A549 (cell line): Measurements from ENCODE around the gene PPP1R9A. TPM values are rescaled to one million over a fixed set of nuclear protein-coding genes. Genes with fewer than 3 reads are reported as not detected.
A peak's percentile ranks its signal among the peaks of the same experiment; 100 is the strongest.

ENCODE experiments used
- ATAC-seq, 2 experiments: fragments of 200-7000 bp in 1 of 2; fragments of >200 bp in 1 of 2; cut with Nextera tagmentation in 1 of 2; cut with Tn5 transposase in 1 of 2; 3 replicates each; pipeline versions ENCODE4 v1.8.0 to v1.9.1; 2018 to 2020; ENCODE audit warnings: mild to moderate bottlenecking in 1 of 2, moderate library complexity in 1 of 2
- CTCF ChIA-PET: fragments of 300-600 bp; sonication (Branson Sonifier 250); formaldehyde crosslinking; extraction: SDS; loops from one replicate; lab custom pipeline; 2021; ENCODE audit warnings: antibody characterized with exemption, inconsistent platforms; lab: Yijun Ruan, JAX
- POLR2A ChIA-PET: fragments of 350-600 bp; formaldehyde crosslinking; extraction: SDS; loops from one replicate; lab custom pipeline; 2021; ENCODE audit warnings: antibody characterized with exemption, inconsistent platforms; lab: Yijun Ruan, JAX
- DNase-seq, 2 experiments: peaks; one replicate each; pipeline versions ENCODE4 v3.0.0 to v3.0.0-alpha.2; 2011 to 2016; ENCODE audit warnings: low read depth in 1 of 2, low spot score in 1 of 2
- FAIRE-seq: peaks from 2 replicates; lab custom pipeline; 2011; peaks lifted over from hg19 to GRCh38; lab: Jason Lieb, UNC
- H3K27ac ChIP-seq, 2 experiments: fragments of >200 bp; sonication (Bioruptor Twin); formaldehyde crosslinking; 3 replicates each; pipeline ENCODE4 v1.5.1; 2016 to 2017
- H3K4me1 ChIP-seq: fragments of >200 bp; sonication (Bioruptor Twin); formaldehyde crosslinking; 3 replicates; pipeline ENCODE4 v1.6.1; 2016
- H3K4me2 ChIP-seq: fragments of >200 bp; sonication (Bioruptor Twin); formaldehyde crosslinking; 3 replicates; pipeline ENCODE4 v1.6.1; 2016
- H3K4me3 ChIP-seq: fragments of >200 bp; sonication (Bioruptor Twin); formaldehyde crosslinking; 3 replicates; pipeline ENCODE4 v1.5.1; 2016
- H3K9me3 ChIP-seq: fragments of >200 bp; sonication (Bioruptor Twin); formaldehyde crosslinking; 3 replicates; pipeline ENCODE4 v1.6.1; 2016
- CEBPB ChIP-seq, 2 experiments: fragments of >200 bp in 1 of 2; sonication (Bioruptor Twin) in 1 of 2; formaldehyde crosslinking in 1 of 2; IDR thresholded peaks; 2 replicates each; pipeline ENCODE4 v1.6.1; 2012 to 2016
- EHMT2 ChIP-seq: fragments of 200-600 bp; sonication (generic); IDR thresholded peaks from 2 replicates; pipeline ENCODE4 v1.6.1; 2016; ENCODE audit warnings: antibody characterized with exemption, low read depth, mild to moderate bottlenecking, moderate library complexity
- FOSB ChIP-seq: fragments of 250-450 bp; sonication (Bioruptor Pico); IDR thresholded peaks from 2 replicates; pipeline ENCODE4 v1.5.0; 2020; ENCODE audit warnings: mild to moderate bottlenecking, moderate library complexity
- GATA3 ChIP-seq: IDR thresholded peaks from 2 replicates; pipeline ENCODE4 v1.6.1; 2012; ENCODE audit warnings: borderline replicate concordance
- HOXB5 ChIP-seq: fragments of 250-450 bp; sonication (Bioruptor Pico); IDR thresholded peaks from 2 replicates; pipeline ENCODE4 v1.5.0; 2020; ENCODE audit warnings: mild to moderate bottlenecking, moderate library complexity
- KDM1A ChIP-seq: fragments of 200-600 bp; sonication (generic); IDR thresholded peaks from 2 replicates; pipeline ENCODE4 v1.6.1; 2016; ENCODE audit warnings: low read depth, mild to moderate bottlenecking
- KDM5A ChIP-seq: fragments of 200-600 bp; sonication (generic); IDR thresholded peaks from 2 replicates; pipeline ENCODE4 v1.6.1; 2016; ENCODE audit warnings: antibody characterized with exemption, mild to moderate bottlenecking
- MAZ ChIP-seq: fragments of 150-350 bp; IDR thresholded peaks from 2 replicates; pipeline ENCODE4 v1.6.1; 2014; ENCODE audit warnings: antibody characterized with exemption, low read depth, low read length, borderline replicate concordance
- MYC ChIP-seq: IDR thresholded peaks from 2 replicates; pipeline ENCODE4 v1.6.1; 2012; ENCODE audit warnings: mild to moderate bottlenecking, inconsistent platforms, low read length, improper control_type of control experiment, borderline replicate concordance
- POLR2A ChIP-seq: IDR thresholded peaks from 2 replicates; pipeline ENCODE4 v1.6.1; 2012; ENCODE audit warnings: mild to moderate bottlenecking, low read length
- RARB ChIP-seq: fragments of 250-450 bp; sonication (Bioruptor Pico); IDR thresholded peaks from 2 replicates; pipeline ENCODE4 v1.8.0; 2021; ENCODE audit warnings: mild to moderate bottlenecking, moderate library complexity
- RNF2 ChIP-seq: fragments of 200-600 bp; sonication (generic); IDR thresholded peaks from 2 replicates; pipeline ENCODE4 v1.6.1; 2016; ENCODE audit warnings: low read depth, mild to moderate bottlenecking, antibody characterized with exemption, moderate library complexity, borderline replicate concordance
- SMC3 ChIP-seq: fragments of >200 bp; sonication (Bioruptor Twin); formaldehyde crosslinking; IDR thresholded peaks from 3 replicates; pipeline ENCODE4 v1.6.1; 2018; ENCODE audit warnings: inconsistent platforms
- ZFP36 ChIP-seq: fragments of 450-650 bp; IDR thresholded peaks from 2 replicates; pipeline ENCODE4 v1.6.1; 2014; ENCODE audit warnings: borderline replicate concordance; ENCODE audit not compliant: partially characterized antibody
- ZNF302 ChIP-seq: fragments of 250-450 bp; sonication (Bioruptor Pico); IDR thresholded peaks from 2 replicates; pipeline ENCODE4 v1.9.0; 2021; ENCODE audit warnings: inconsistent platforms, mild to moderate bottlenecking, moderate library complexity
- ZSCAN20 ChIP-seq: fragments of 250-450 bp; sonication (Bioruptor Pico); IDR thresholded peaks from 2 replicates; pipeline ENCODE4 v1.8.0; 2022; ENCODE audit warnings: mild to moderate bottlenecking, moderate library complexity
- WGBS: methylation state at CpG from one replicate; pipeline ENCODE4 v1.1.6; 2017; ENCODE audit errors: missing lambda C conversion rate; 5-methylcytosine and 5-hydroxymethylcytosine counted together
- polyA plus RNA-seq, 4 experiments: library from polyadenylated mRNA; depleted of rRNA in 3 of 4; stranded (reverse); fragments of >200 nt; fragmentation: RNase III in 1 of 4; extraction: RNeasy Plus Mini Kit Qiagen cat#74134 plus additional on column Dnase treatment in 1 of 4; gene quantifications; 2 replicates in 3 of 4; 3 replicates in 1 of 4; pipeline ENCODE4 v1.2.3, GENCODE V29; 2011 to 2017
- TF ChIP-seq, protein P1 (sequence below): fragments of 200-600 bp; sonication (generic); IDR thresholded peaks from 2 replicates; pipeline ENCODE4 v1.6.1; 2016; ENCODE audit warnings: antibody characterized with exemption, mild to moderate bottlenecking, moderate library complexity
- TF ChIP-seq, protein P2 (sequence below): fragments of 150-350 bp; IDR thresholded peaks from 2 replicates; pipeline ENCODE4 v1.6.1; 2014; ENCODE audit warnings: low read depth, mild to moderate bottlenecking, low read length
- TF ChIP-seq, protein P3 (sequence below): IDR thresholded peaks from 2 replicates; pipeline ENCODE4 v1.6.1; 2012
- TF ChIP-seq, protein P4 (sequence below): fragments of >200 bp; sonication (Bioruptor Twin); formaldehyde crosslinking; IDR thresholded peaks from 2 replicates; pipeline ENCODE4 v1.6.1; 2016
- TF ChIP-seq, protein P5 (sequence below): fragments of 250-450 bp; sonication (Bioruptor Pico); IDR thresholded peaks from 2 replicates; pipeline ENCODE4 v1.5.0; 2021; ENCODE audit warnings: mild to moderate bottlenecking, moderate library complexity, borderline replicate concordance
- TF ChIP-seq, protein P6 (sequence below): fragments of 250-450 bp; sonication (Bioruptor Pico); IDR thresholded peaks from 2 replicates; pipeline ENCODE4 v1.5.0; 2020; ENCODE audit warnings: low read depth, mild to moderate bottlenecking, moderate library complexity

PPP1R9A gene
- polyA plus RNA-seq, 2 of the 4 experiments (the other 2 are of a cell fraction) = 5.0 to 18.7 TPM

DNA sequence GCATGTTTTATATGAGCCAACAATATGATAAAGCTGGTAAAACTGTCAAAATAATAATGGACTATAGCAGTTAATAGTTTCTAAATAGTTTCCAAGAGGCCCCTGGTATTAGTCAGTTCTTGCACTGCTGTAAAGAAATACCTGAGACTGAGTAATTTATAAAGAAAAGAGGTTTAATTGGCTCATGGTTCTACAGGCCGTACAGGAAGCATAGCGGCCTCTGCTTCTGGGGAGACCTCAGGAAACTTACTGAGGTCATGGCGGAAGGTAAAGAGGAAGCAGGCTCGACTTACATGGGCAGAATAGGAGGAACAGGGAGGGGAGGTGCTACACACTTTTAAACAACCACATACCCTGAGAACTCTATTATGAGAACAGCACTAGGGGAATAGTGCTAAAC lies 104.6 kb downstream of the PPP1R9A start:
- WGBS = 58% methylated on average over 4 of the region's 4 CpGs
- Histone ChIP-seq H3K4me1 (peaks cover 22% of the 10 kb centered on the region), H3K4me2 (peak overlapping the region; percentile 68), H3K9me3 (no peaks in the 10 kb centered on the region), H3K27ac (peak overlapping the region; percentile 56 to 80), H3K4me3 (no peak overlapping the region)
- CTCF ChIA-PET = no interaction called here
- TF ChIP-seq HOXB5 (CRISPR knock-in tag) (no peak), CEBPB (IDR thresholded peaks at IDR 0.05) (no peak)
- TF ChIP-seq, protein P1, sequence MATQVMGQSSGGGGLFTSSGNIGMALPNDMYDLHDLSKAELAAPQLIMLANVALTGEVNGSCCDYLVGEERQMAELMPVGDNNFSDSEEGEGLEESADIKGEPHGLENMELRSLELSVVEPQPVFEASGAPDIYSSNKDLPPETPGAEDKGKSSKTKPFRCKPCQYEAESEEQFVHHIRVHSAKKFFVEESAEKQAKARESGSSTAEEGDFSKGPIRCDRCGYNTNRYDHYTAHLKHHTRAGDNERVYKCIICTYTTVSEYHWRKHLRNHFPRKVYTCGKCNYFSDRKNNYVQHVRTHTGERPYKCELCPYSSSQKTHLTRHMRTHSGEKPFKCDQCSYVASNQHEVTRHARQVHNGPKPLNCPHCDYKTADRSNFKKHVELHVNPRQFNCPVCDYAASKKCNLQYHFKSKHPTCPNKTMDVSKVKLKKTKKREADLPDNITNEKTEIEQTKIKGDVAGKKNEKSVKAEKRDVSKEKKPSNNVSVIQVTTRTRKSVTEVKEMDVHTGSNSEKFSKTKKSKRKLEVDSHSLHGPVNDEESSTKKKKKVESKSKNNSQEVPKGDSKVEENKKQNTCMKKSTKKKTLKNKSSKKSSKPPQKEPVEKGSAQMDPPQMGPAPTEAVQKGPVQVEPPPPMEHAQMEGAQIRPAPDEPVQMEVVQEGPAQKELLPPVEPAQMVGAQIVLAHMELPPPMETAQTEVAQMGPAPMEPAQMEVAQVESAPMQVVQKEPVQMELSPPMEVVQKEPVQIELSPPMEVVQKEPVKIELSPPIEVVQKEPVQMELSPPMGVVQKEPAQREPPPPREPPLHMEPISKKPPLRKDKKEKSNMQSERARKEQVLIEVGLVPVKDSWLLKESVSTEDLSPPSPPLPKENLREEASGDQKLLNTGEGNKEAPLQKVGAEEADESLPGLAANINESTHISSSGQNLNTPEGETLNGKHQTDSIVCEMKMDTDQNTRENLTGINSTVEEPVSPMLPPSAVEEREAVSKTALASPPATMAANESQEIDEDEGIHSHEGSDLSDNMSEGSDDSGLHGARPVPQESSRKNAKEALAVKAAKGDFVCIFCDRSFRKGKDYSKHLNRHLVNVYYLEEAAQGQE = no peak
- TF ChIP-seq, protein P2, sequence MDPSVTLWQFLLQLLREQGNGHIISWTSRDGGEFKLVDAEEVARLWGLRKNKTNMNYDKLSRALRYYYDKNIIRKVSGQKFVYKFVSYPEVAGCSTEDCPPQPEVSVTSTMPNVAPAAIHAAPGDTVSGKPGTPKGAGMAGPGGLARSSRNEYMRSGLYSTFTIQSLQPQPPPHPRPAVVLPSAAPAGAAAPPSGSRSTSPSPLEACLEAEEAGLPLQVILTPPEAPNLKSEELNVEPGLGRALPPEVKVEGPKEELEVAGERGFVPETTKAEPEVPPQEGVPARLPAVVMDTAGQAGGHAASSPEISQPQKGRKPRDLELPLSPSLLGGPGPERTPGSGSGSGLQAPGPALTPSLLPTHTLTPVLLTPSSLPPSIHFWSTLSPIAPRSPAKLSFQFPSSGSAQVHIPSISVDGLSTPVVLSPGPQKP = no peak
- FAIRE-seq (no peak), ATAC-seq (peak in 1 of 2 experiments; percentile 69; a peak in 3 of 6 replicates), DNase-seq (peak in 1 of 2 experiments; percentile 20)
- POLR2A ChIA-PET = interaction anchor here (1.0 kb wide), 1 partner anchor 355 kb away, joined by 3 read pairs; no protein-coding TSS in a partner anchor

DNA sequence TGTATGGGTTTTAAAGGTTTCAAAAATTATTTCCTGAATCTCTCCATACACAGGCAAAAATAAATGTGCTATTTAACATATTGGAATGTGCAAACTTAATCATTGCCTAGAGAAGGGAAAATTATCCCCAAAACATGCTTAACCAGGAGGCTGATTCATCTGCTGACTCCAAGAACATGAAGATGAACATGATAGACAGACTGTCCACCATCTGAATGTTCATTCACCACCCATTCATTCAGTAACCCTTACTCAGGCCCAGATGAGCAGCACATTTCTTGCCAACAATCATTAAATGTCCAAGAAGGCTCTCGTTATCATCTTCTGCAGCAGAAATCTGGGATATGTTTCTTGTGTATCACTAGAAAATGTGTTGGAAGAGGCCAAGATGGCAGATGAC lies 110.6 kb downstream of the PPP1R9A start:
- Histone ChIP-seq H3K4me2 (no peak overlapping the region), H3K27ac (no peak overlapping the region), H3K4me3 (no peak overlapping the region), H3K9me3 (0 out of 3 replicates have a peak, but pooled peaks cover 3% of the 10 kb centered on the region), H3K4me1 (no peaks in the 10 kb centered on the region)
- ATAC-seq (no peak), FAIRE-seq (no peak), DNase-seq (no peak)
- 89% methylated on average over 1 of the region's 1 CpG for WGBS
- CTCF ChIA-PET = no interaction called here
- POLR2A ChIA-PET = no interaction called here
- TF ChIP-seq HOXB5 (CRISPR knock-in tag) = no peak
- no peak for TF ChIP-seq EHMT2
- TF ChIP-seq POLR2A = no peak
- TF ChIP-seq RARB (CRISPR knock-in tag) = no peak
- no peak for TF ChIP-seq FOSB (CRISPR knock-in tag)
- no peak for TF ChIP-seq ZNF302 (CRISPR knock-in tag)
- no peak for TF ChIP-seq RNF2
- no peak for TF ChIP-seq ZSCAN20
- TF ChIP-seq KDM5A = no peak
- no peak for TF ChIP-seq CEBPB (IDR thresholded peaks at IDR 0.05)
- TF ChIP-seq KDM1A = no peak

DNA sequence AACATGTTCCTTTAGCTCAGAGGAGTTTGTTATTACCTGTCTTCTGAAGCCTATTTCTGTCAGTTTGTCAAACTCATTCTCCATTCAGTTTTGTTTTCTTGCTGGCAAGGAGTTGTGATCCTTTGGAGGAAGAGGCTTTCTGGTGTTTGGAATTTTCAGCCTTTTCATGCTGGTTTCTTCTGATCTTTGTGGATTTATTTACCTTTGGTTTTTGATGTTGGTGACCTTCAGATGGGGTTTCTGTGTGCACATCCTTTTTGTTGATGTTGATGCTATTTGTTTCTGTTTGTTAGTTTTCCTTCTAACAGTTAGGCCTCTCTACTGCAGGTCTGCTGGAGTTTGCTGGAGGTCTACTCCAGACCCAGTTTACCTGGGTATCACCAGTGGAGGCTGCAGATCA lies 118.6 kb downstream of the PPP1R9A start:
- H3K27ac ChIP-seq = no peak overlapping the region
- H3K9me3 ChIP-seq = peaks cover 27% of the 10 kb centered on the region
- CTCF ChIA-PET = no interaction called here
- FAIRE-seq (peak; percentile 23), ATAC-seq (no peak)
- no peaks in the 10 kb centered on the region for H3K4me1 ChIP-seq
- no peak overlapping the region for H3K4me2 ChIP-seq
- no peak for TF ChIP-seq SMC3
- TF ChIP-seq, protein P3, sequence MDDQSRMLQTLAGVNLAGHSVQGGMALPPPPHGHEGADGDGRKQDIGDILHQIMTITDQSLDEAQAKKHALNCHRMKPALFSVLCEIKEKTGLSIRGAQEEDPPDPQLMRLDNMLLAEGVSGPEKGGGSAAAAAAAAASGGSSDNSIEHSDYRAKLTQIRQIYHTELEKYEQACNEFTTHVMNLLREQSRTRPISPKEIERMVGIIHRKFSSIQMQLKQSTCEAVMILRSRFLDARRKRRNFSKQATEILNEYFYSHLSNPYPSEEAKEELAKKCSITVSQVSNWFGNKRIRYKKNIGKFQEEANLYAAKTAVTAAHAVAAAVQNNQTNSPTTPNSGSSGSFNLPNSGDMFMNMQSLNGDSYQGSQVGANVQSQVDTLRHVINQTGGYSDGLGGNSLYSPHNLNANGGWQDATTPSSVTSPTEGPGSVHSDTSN = no peak
- TF ChIP-seq ZNF302 (CRISPR knock-in tag) = no peak
- TF ChIP-seq KDM5A = no peak
- TF ChIP-seq, protein P4, sequence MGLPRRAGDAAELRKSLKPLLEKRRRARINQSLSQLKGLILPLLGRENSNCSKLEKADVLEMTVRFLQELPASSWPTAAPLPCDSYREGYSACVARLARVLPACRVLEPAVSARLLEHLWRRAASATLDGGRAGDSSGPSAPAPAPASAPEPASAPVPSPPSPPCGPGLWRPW = no peak
- TF ChIP-seq MYC = no peak
- TF ChIP-seq MAZ = no peak
- no peak for TF ChIP-seq ZFP36
- TF ChIP-seq, protein P5, sequence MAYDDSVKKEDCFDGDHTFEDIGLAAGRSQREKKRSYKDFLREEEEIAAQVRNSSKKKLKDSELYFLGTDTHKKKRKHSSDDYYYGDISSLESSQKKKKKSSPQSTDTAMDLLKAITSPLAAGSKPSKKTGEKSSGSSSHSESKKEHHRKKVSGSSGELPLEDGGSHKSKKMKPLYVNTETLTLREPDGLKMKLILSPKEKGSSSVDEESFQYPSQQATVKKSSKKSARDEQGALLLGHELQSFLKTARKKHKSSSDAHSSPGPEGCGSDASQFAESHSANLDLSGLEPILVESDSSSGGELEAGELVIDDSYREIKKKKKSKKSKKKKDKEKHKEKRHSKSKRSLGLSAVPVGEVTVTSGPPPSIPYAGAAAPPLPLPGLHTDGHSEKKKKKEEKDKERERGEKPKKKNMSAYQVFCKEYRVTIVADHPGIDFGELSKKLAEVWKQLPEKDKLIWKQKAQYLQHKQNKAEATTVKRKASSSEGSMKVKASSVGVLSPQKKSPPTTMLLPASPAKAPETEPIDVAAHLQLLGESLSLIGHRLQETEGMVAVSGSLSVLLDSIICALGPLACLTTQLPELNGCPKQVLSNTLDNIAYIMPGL = no peak
- TF ChIP-seq GATA3 = no peak
- TF ChIP-seq, protein P6, sequence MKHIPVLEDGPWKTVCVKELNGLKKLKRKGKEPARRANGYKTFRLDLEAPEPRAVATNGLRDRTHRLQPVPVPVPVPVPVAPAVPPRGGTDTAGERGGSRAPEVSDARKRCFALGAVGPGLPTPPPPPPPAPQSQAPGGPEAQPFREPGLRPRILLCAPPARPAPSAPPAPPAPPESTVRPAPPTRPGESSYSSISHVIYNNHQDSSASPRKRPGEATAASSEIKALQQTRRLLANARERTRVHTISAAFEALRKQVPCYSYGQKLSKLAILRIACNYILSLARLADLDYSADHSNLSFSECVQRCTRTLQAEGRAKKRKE = no peak
- TF ChIP-seq, all 56 proteins: peak for 0
- POLR2A ChIA-PET = no interaction called here
- no peak for DNase-seq
- H3K4me3 ChIP-seq = no peak overlapping the region
